H1 (cell line): Measurements from ENCODE around the gene SAE1. TPM values are rescaled to one million over a fixed set of nuclear protein-coding genes. Genes with fewer than 3 reads are reported as not detected.

Experiments used
- CTCF ChIA-PET: fragments of 300-600 bp; sonication (Branson Sonifier 250); formaldehyde crosslinking; loops from one replicate; lab custom pipeline; 2021; ENCODE audit not compliant: partially characterized antibody; lab: Charles Lee
- POLR2A ChIA-PET: fragments of 300-600 bp; sonication (Branson Sonifier 250); formaldehyde crosslinking; loops from one replicate; lab custom pipeline; 2021; ENCODE audit warnings: inconsistent platforms; ENCODE audit not compliant: partially characterized antibody; lab: Charles Lee
- DNase-seq, 2 experiments: peaks; one replicate each; pipeline versions ENCODE4 v3.0.0 to v3.0.0-alpha.2; 2010 to 2022; ENCODE audit warnings: low spot score in 2 of 2, low read depth in 1 of 2, mixed read lengths in 1 of 2
- FAIRE-seq: peaks from 2 replicates; lab custom pipeline; 2011; peaks lifted over from hg19 to GRCh38; lab: Jason Lieb, UNC
- H2AFZ ChIP-seq: 2 replicates; pipeline ENCODE4 v1.8.1; 2012; ENCODE audit warnings: low read length, inconsistent platforms
- H2AK5ac ChIP-seq: 2 replicates; pipeline ENCODE4 v1.6.1; 2013; ENCODE audit warnings: low read depth, low read length
- H2BK120ac ChIP-seq: replicated peaks from 2 replicates; pipeline ENCODE3; 2013; ENCODE audit warnings: low read depth, low read length, inconsistent platforms
- H2BK12ac ChIP-seq: 2 replicates; pipeline ENCODE4 v1.6.1; 2013; ENCODE audit warnings: low read depth, low read length
- H2BK15ac ChIP-seq: 2 replicates; pipeline ENCODE4 v1.6.1; 2013; ENCODE audit warnings: low read length
- H2BK20ac ChIP-seq: 2 replicates; pipeline ENCODE4 v1.6.1; 2013; ENCODE audit warnings: low read length
- H2BK5ac ChIP-seq: 2 replicates; pipeline ENCODE4 v1.6.1; 2013; ENCODE audit warnings: low read depth, low read length
- H3K14ac ChIP-seq: 2 replicates; pipeline ENCODE4 v1.6.1; 2013; ENCODE audit warnings: inconsistent platforms; ENCODE audit not compliant: insufficient read length
- H3K18ac ChIP-seq: 2 replicates; pipeline ENCODE4 v1.6.1; 2013; ENCODE audit warnings: low read length; ENCODE audit errors: extremely low read depth
- H3K23ac ChIP-seq: 2 replicates; pipeline ENCODE4 v1.6.1; 2013; ENCODE audit warnings: inconsistent platforms; ENCODE audit not compliant: insufficient read length
- H3K23me2 ChIP-seq: 2 replicates; pipeline ENCODE4 v1.6.1; 2013; ENCODE audit warnings: low read depth, low read length
- H3K27ac ChIP-seq: 2 replicates; pipeline ENCODE4 v1.6.1; 2011; ENCODE audit warnings: low read depth, low read length, inconsistent platforms
- H3K27me3 ChIP-seq, 4 experiments: replicated peaks in 1 of 4; 1 replicate in 1 of 4; 2 replicates in 3 of 4; pipeline versions ENCODE4 v1.6.1 to v1.8.1; 2011 to 2013; ENCODE audit warnings: low read length in 3 of 4, mild to moderate bottlenecking in 3 of 4, inconsistent platforms in 2 of 4, mixed read lengths in 2 of 4, moderate library complexity in 1 of 4; ENCODE audit not compliant: control insufficient read depth in 3 of 4, insufficient read depth in 3 of 4; ENCODE audit errors: extremely low read depth in 1 of 4
- H3K36me3 ChIP-seq, 4 experiments: 2 replicates each; pipeline versions ENCODE4 v1.6.1 to v1.8.1; 2011 to 2013; ENCODE audit warnings: mild to moderate bottlenecking in 4 of 4, low read length in 3 of 4, moderate library complexity in 2 of 4, control low read depth in 1 of 4, inconsistent platforms in 1 of 4; ENCODE audit not compliant: insufficient read depth in 4 of 4, control insufficient read depth in 2 of 4
- H3K4ac ChIP-seq: replicated peaks from 2 replicates; pipeline ENCODE3; 2013; ENCODE audit warnings: low read length, low read depth, mixed read lengths, inconsistent platforms; ENCODE audit not compliant: insufficient read length
- H3K4me1 ChIP-seq, 4 experiments: replicated peaks in 1 of 4; 1 replicate in 1 of 4; 2 replicates in 3 of 4; pipeline versions ENCODE4 v1.6.1 to v1.8.1; 2011 to 2013; ENCODE audit warnings: low read length in 3 of 4, inconsistent platforms in 2 of 4, mixed read lengths in 1 of 4; ENCODE audit not compliant: insufficient read depth in 4 of 4, control insufficient read depth in 3 of 4
- H3K4me2 ChIP-seq, 2 experiments: 2 replicates each; pipeline versions ENCODE4 v1.6.1 to v1.8.1; 2011 to 2013; ENCODE audit warnings: low read depth in 2 of 2, low read length in 2 of 2, control low read depth in 1 of 2, inconsistent platforms in 1 of 2, mild to moderate bottlenecking in 1 of 2; ENCODE audit not compliant: insufficient read depth in 1 of 2
- H3K4me3 ChIP-seq, 4 experiments: fragments of 200-600, 300-600 bp in 1 of 4; sonication (generic), shearing (Covaris generic), sonication (Bioruptor Twin) in 1 of 4; 2 replicates each; pipeline versions ENCODE4 v1.5.1 to v1.8.1; 2011 to 2016; ENCODE audit warnings: low read length in 4 of 4, low read depth in 3 of 4, control low read depth in 2 of 4, inconsistent platforms in 2 of 4, mild to moderate bottlenecking in 2 of 4, mixed read lengths in 1 of 4, moderate library complexity in 1 of 4; ENCODE audit not compliant: insufficient read depth in 2 of 4; ENCODE audit errors: extremely low read depth in 1 of 4
- H3K56ac ChIP-seq: replicated peaks from 2 replicates; pipeline ENCODE3; 2013; ENCODE audit warnings: low read depth, mild to moderate bottlenecking, mixed read lengths, low read length, inconsistent platforms; ENCODE audit not compliant: insufficient read length
- H3K79me1 ChIP-seq: 2 replicates; pipeline ENCODE4 v1.6.1; 2013; ENCODE audit warnings: low read depth, low read length, control low read depth
- H3K79me2 ChIP-seq, 2 experiments: 2 replicates each; pipeline versions ENCODE4 v1.6.1 to v1.8.1; 2012 to 2013; ENCODE audit warnings: low read length in 2 of 2, mild to moderate bottlenecking in 2 of 2, inconsistent platforms in 1 of 2; ENCODE audit not compliant: insufficient read depth in 2 of 2, control insufficient read depth in 1 of 2
- H3K9ac ChIP-seq, 4 experiments: replicated peaks in 1 of 4; 1 replicate in 1 of 4; 2 replicates in 3 of 4; pipeline versions ENCODE4 v1.6.1 to v1.8.1; 2011 to 2013; ENCODE audit warnings: low read depth in 3 of 4, low read length in 3 of 4, control low read depth in 2 of 4, mild to moderate bottlenecking in 2 of 4, moderate library complexity in 2 of 4, inconsistent platforms in 1 of 4; ENCODE audit errors: extremely low read depth in 1 of 4
- H3K9me3 ChIP-seq, 2 experiments: 2 replicates each; pipeline versions ENCODE4 v1.6.1 to v1.8.1; 2012 to 2013; ENCODE audit warnings: mild to moderate bottlenecking in 2 of 2, moderate library complexity in 2 of 2, control low read depth in 1 of 2, inconsistent platforms in 1 of 2, low read depth in 1 of 2, low read length in 1 of 2, mixed read lengths in 1 of 2; ENCODE audit not compliant: insufficient read depth in 2 of 2
- H4K20me1 ChIP-seq, 2 experiments: replicated peaks in 1 of 2; 2 replicates each; pipeline versions ENCODE3 to v1.8.1; 2011 to 2013; ENCODE audit warnings: inconsistent platforms in 2 of 2, low read length in 2 of 2, mild to moderate bottlenecking in 1 of 2; ENCODE audit not compliant: insufficient read depth in 2 of 2, control insufficient read depth in 1 of 2
- H4K5ac ChIP-seq: 2 replicates; pipeline ENCODE4 v1.6.1; 2013; ENCODE audit warnings: low read length, low read depth, mixed read lengths, inconsistent platforms; ENCODE audit not compliant: insufficient read length
- H4K8ac ChIP-seq: 2 replicates; pipeline ENCODE4 v1.8.0; 2013; ENCODE audit warnings: mild to moderate bottlenecking, moderate library complexity, low read length, inconsistent platforms; ENCODE audit not compliant: insufficient read depth; ENCODE audit errors: extremely low read depth
- H4K91ac ChIP-seq: replicated peaks from 2 replicates; pipeline ENCODE3; 2013; ENCODE audit warnings: low read length, mixed read lengths, inconsistent platforms; ENCODE audit not compliant: insufficient read length
- JUND ChIP-seq: IDR thresholded peaks from 2 replicates; pipeline ENCODE4 v1.6.1; 2011; ENCODE audit warnings: mild to moderate bottlenecking, improper control_type of control experiment, low read length
- SAP30 ChIP-seq: fragments of 300-600 bp; sonication (generic); IDR thresholded peaks from 2 replicates; pipeline ENCODE4 v1.7.1; 2012; ENCODE audit warnings: low read length, moderate library complexity, mild to moderate bottlenecking, inconsistent platforms; ENCODE audit not compliant: insufficient read depth, insufficient replicate concordance
- SIN3A ChIP-seq, 2 experiments: IDR thresholded peaks in 1 of 2; conservative IDR thresholded peaks in 1 of 2; 2 replicates each; pipeline ENCODE4 v1.6.1; 2011 to 2012; ENCODE audit warnings: low read length in 2 of 2, improper control_type of control experiment in 1 of 2, low read depth in 1 of 2, mild to moderate bottlenecking in 1 of 2
- WGBS, 2 experiments: shearing (Covaris generic) in 1 of 2; methylation state at CpG; one replicate each; pipeline versions ENCODE4 v1.1.6 to v1.1.7; 2013 to 2015; ENCODE audit warnings: low lambda C conversion rate in 2 of 2, mixed read lengths in 2 of 2, inconsistent platforms in 1 of 2, low coverage in 1 of 2, missing lambda C conversion rate in 1 of 2; ENCODE audit not compliant: insufficient replicate concordance in 2 of 2, insufficient coverage in 1 of 2, insufficient read length in 1 of 2; ENCODE audit errors: extremely low coverage in 1 of 2, missing lambda C conversion rate in 1 of 2; 5-methylcytosine and 5-hydroxymethylcytosine counted together
- polyA plus RNA-seq, 7 experiments: library from polyadenylated mRNA; depleted of rRNA in 3 of 7; stranded (reverse) in 5 of 7; unstranded in 2 of 7; fragments of >200 nt in 5 of 7; fragments of 200-250 nt in 2 of 7; gene quantifications; 1 replicate in 5 of 7; 2 replicates in 1 of 7; 4 replicates in 1 of 7; pipeline versions ENCODE4 v1.2.1 to v1.2.3, GENCODE V29; 2011 to 2013; ENCODE audit warnings: missing spikeins in 2 of 7, mixed read lengths in 2 of 7
- total RNA-seq: library from RNA; stranded (reverse); fragmentation: NEBNext Ultra II Directional; extraction: Animal tissue kit (Norgen Biotek cat#: 25700); gene quantifications from 2 replicates; pipeline ENCODE4 v1.2.1, GENCODE V29; 2021

The SAE1 gene
- total and polyA plus RNA-seq, 2 of the 8 experiments (the other 6 are each of a cell fraction or from before 2014, with no cell fraction given) = 213 to 268 TPM

- H2AK5ac ChIP-seq = peak overlapping the region; percentile 96
- TF ChIP-seq JUND (no peak), SIN3A (conservative IDR thresholded peaks at IDR 0.05 in 1 of 2, IDR thresholded peaks at IDR 0.05 in 1 of 2; ENCODE audit: low read depth in 1 of 2, low read length in 2 of 2) (0 out of 4 replicates have a peak, but pooled peaks of 1 of the 2 experiments have one; percentile 49), SAP30 (peak; percentile 69)
- TF ChIP-seq, all 59 proteins: peak for 2
- Histone ChIP-seq H4K8ac (peak overlapping the region; percentile 9), H2BK15ac (peak overlapping the region; percentile 88), H3K4me1 (peaks cover 17 to 39% (median 25%) of the 10 kb centered on the region in 4 experiments), H3K27ac (no peak overlapping the region), H4K91ac (peak overlapping the region; percentile 73), H3K4me2 (peak overlapping the region; percentile 94 to 98), H2BK120ac (no peak overlapping the region), H3K79me1 (peaks cover 16% of the 10 kb centered on the region), H4K20me1 (peaks cover 14 to 18% of the 10 kb centered on the region in 2 experiments), H3K4me3 (peak overlapping the region; percentile 78 to 99 (median 89)), H3K27me3 (no peaks in the 10 kb centered on the region; a peak in 1 of 7 replicates), H3K4ac (peak overlapping the region; percentile 1), H2BK12ac (peak overlapping the region; percentile 100; the same call in 1 of the 2 replicates), H3K23ac (no peak overlapping the region), H4K5ac (no peak overlapping the region), H3K36me3 (no peaks in the 10 kb centered on the region), H3K79me2 (peaks cover 5 to 33% of the 10 kb centered on the region in 2 experiments; a peak in 2 of 4 replicates), H2BK5ac (peak overlapping the region; percentile 98; the same call in 1 of the 2 replicates), H3K14ac (no peak overlapping the region), H3K18ac (peak overlapping the region; percentile 24; the same call in 1 of the 2 replicates), H3K23me2 (peaks cover 35% of the 10 kb centered on the region), H3K56ac (no peak overlapping the region), H2BK20ac (no peak overlapping the region; the same call in 1 of the 2 replicates), H2AFZ (no peak overlapping the region), H3K9me3 (no peaks in the 10 kb centered on the region), H3K9ac (peak overlapping the region in 3 of 4 experiments; percentile 58 to 71 (median 63); a peak in 6 of 7 replicates)
- no peak for FAIRE-seq
- ChIA-PET POLR2A (interaction anchor here (1.0 to 8.2 kb wide), 3 partner anchors 8 to 19 kb away, joined by 3 to 148 read pairs (median 3); no protein-coding TSS in a partner anchor), CTCF (interaction anchor here (0.6 to 11.9 kb wide), 4 partner anchors 15 to 34 kb away, joined by 3 to 152 read pairs (median 10); no protein-coding TSS in a partner anchor)
- no peak for DNase-seq
- 13% methylated on average over 9 of the region's 9 CpGs; no CpG with 5 or more reads in 1 of the 2 experiments for WGBS, 2 experiments
Observed at GRCh38 chr19:47229676-47230053, 99.0 kb downstream of the SAE1 start.
